Measurements from ENCODE around the gene WLS. TPM values are rescaled to one million over a fixed set of nuclear protein-coding genes. Genes with fewer than 3 reads are reported as not detected.
"Not testable (repeated sequence)": the region's sequence is repeated elsewhere in the genome, so short reads cannot be mapped to it uniquely, and the experiment has no call there.

The WLS gene
- total RNA-seq, 1 donor from 2014 or later: 341 TPM

- Mint-ChIP-seq H3K4me1 (ENCODE audit: unreplicated experiment) (peaks cover 11% of the 10 kb centered on the region), H3K4me3 (ENCODE audit: unreplicated experiment) (no peak overlapping the region), H3K9me3 (ENCODE audit: unreplicated experiment) (no peaks in the 10 kb centered on the region), H3K27me3 (ENCODE audit: unreplicated experiment) (no peaks in the 10 kb centered on the region), H3K36me3 (ENCODE audit: unreplicated experiment) (no peaks in the 10 kb centered on the region), H3K27ac (ENCODE audit: unreplicated experiment) (no peak overlapping the region)
- TF ChIP-seq CTCF (IDR thresholded peaks at IDR 0.05): no peak
- no peak for DNase-seq (ENCODE audit: extremely low spot score, unreplicated experiment)
Observed at GRCh38 chr1:68273530-68273929, 41.2 kb upstream of the WLS start.

GRCh38 chr1:68271596-68271995 is 39.3 kb upstream of the WLS start:
- no peak for DNase-seq (ENCODE audit: extremely low spot score, unreplicated experiment)
- Mint-ChIP-seq H3K27ac (ENCODE audit: unreplicated experiment) (no peak overlapping the region), H3K4me3 (ENCODE audit: unreplicated experiment) (no peak overlapping the region), H3K9me3 (ENCODE audit: unreplicated experiment) (no peaks in the 10 kb centered on the region), H3K4me1 (ENCODE audit: unreplicated experiment) (peaks cover 11% of the 10 kb centered on the region), H3K27me3 (ENCODE audit: unreplicated experiment) (no peaks in the 10 kb centered on the region), H3K36me3 (ENCODE audit: unreplicated experiment) (no peaks in the 10 kb centered on the region)
- TF ChIP-seq CTCF (IDR thresholded peaks at IDR 0.05): no peak

- Mint-ChIP-seq H3K4me1 (ENCODE audit: unreplicated experiment) (peaks cover 11% of the 10 kb centered on the region), H3K9me3 (ENCODE audit: unreplicated experiment) (no peaks in the 10 kb centered on the region), H3K27ac (ENCODE audit: unreplicated experiment) (no peak overlapping the region), H3K27me3 (ENCODE audit: unreplicated experiment) (no peaks in the 10 kb centered on the region), H3K4me3 (ENCODE audit: unreplicated experiment) (no peak overlapping the region), H3K36me3 (ENCODE audit: unreplicated experiment) (no peaks in the 10 kb centered on the region)
- no peak for DNase-seq (ENCODE audit: extremely low spot score, unreplicated experiment)
- no peak for TF ChIP-seq CTCF (IDR thresholded peaks at IDR 0.05)
Observed at GRCh38 chr1:68270951-68271350, 38.6 kb upstream of the WLS start.

GRCh38 chr1:68269637-68270430 is 37.5 kb upstream of the WLS start:
- Mint-ChIP-seq H3K4me1 (ENCODE audit: unreplicated experiment) (peaks cover 11% of the 10 kb centered on the region), H3K36me3 (ENCODE audit: unreplicated experiment) (no peaks in the 10 kb centered on the region), H3K27ac (ENCODE audit: unreplicated experiment) (no peak overlapping the region), H3K27me3 (ENCODE audit: unreplicated experiment) (no peaks in the 10 kb centered on the region), H3K4me3 (ENCODE audit: unreplicated experiment) (no peak overlapping the region), H3K9me3 (ENCODE audit: unreplicated experiment) (no peaks in the 10 kb centered on the region)
- no peak for DNase-seq (ENCODE audit: extremely low spot score, unreplicated experiment)
- TF ChIP-seq CTCF (IDR thresholded peaks at IDR 0.05): no peak

GRCh38 chr1:68268896-68269483 is 36.7 kb upstream of the WLS start:
- Mint-ChIP-seq H3K4me1 (ENCODE audit: unreplicated experiment) (peaks cover 11% of the 10 kb centered on the region), H3K9me3 (ENCODE audit: unreplicated experiment) (no peaks in the 10 kb centered on the region), H3K27ac (ENCODE audit: unreplicated experiment) (no peak overlapping the region), H3K36me3 (ENCODE audit: unreplicated experiment) (no peaks in the 10 kb centered on the region), H3K4me3 (ENCODE audit: unreplicated experiment) (no peak overlapping the region), H3K27me3 (ENCODE audit: unreplicated experiment) (no peaks in the 10 kb centered on the region)
- no peak for TF ChIP-seq CTCF (IDR thresholded peaks at IDR 0.05)
- no peak for DNase-seq (ENCODE audit: extremely low spot score, unreplicated experiment)

- not testable (repeated sequence) for H3K4me3 Mint-ChIP-seq (ENCODE audit: unreplicated experiment); H3K27ac Mint-ChIP-seq (ENCODE audit: unreplicated experiment); H3K9me3 Mint-ChIP-seq (ENCODE audit: unreplicated experiment); H3K4me1 Mint-ChIP-seq (ENCODE audit: unreplicated experiment); DNase-seq (ENCODE audit: extremely low spot score, unreplicated experiment); H3K36me3 Mint-ChIP-seq (ENCODE audit: unreplicated experiment); H3K27me3 Mint-ChIP-seq (ENCODE audit: unreplicated experiment)
Observed at GRCh38 chr1:68256824-68257223, 24.5 kb upstream of the WLS start.

Data from osteocyte (in vitro differentiated cells).